Measurements from ENCODE around the gene PTGR3.

Gene PTGR3

DNA sequence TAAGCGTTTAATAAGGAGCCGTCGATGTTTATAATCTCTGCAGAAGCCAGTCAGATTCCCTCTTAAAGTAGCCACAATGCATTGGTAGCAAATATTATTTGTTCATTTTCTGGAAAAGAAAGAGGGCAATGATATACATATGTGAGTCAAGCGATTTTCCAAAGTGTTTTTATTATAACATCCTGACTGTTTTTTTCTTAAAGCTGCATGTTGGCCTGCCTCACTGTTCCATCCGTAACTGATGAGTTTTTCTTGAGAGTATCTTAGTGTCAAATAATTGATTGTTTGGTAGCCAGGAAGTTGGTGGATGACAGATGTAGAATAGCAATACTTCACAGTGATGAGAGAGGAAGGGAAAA lies 5.4 kb upstream of the PTGR3 start:
- DNase-seq: no peak

DNA sequence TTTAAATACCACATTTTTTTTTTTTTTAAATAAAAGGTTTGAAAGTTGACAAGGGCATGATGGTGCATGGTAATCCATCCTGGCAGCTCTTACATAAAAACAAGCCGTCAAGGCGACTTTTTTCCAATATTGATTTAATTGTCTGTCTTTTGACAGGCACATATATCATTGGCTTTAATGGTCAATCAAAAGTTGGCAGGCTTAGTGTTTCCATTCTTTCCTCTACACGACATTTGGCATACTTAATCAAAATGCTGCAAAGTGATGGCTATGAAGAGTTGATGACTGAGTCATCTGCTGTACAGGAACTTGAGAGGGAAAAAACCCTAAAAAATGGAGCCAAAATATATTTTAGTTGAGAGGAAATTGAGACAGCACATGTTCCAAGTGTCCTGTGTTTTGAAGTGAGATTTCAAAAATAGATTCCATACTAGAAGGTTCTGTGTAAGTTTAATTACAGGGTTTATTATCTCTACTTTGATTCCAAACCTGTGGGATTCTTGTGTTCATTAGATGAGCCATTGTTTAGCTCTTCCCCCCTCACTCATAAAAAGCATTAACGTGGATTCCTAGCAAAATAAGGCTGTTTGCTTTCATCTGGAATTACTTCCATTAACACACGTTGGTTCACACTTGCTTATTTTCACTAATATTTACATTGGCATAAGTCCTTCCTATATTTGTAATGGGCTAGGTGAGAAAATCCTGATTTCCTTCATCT lies 4.8 kb upstream of the PTGR3 start:
- peak; percentile 71 for DNase-seq

DNA sequence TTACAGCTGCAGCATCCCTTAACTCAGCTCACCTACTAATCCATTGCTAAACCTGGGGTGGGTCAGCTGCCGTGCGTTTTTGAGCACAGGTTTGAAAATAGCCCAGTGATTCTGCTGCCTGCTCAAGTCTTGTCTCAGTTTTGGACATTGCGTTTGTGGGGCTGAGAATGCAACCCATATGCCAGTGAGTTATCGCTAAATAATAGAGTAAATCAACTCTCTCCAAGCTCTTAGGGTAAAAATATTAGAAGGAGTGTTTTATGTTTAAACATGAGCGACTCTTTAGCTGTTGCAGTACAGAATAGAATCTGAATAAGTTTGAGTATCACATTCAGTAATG lies 3.8 kb upstream of the PTGR3 start:
- DNase-seq: no peak

DNA sequence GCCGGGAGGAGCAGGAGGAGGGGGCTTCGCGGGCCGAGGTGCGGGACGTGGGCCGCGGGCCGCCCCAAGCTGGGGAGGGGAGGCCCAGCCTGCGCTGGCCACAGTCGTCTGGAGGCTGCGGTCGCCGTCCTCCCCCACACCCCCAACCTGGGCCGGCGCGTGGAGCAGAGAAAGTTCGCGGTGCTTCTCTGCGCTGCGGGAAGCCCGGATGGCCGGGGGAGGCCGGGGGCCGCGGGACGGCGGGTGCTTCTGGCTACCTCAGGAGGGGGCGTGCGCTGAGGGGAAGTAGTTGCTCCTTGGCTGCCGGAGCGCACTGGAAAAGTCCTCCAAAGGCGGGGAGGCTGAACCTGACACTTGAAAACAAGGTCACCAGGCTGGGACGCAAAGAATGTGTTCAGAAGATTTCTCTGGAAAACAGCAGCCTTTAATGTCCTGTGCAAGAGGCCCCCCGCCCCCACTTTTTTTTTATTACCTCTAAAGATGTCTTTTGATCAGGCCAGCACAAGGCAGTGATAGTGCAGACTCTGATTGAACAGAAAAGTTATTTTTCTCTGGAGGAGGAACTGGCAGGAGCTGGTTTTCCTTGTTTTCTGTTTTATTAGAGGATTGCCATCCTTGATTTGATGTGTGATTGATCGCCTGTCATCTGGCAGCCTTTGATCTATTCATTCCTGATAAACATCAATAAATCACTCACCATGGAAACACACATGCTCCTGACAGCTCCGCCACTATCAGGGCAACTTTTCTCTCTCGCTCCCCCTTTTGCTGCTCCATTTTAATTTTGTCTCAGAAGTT lies 3.2 kb upstream of the PTGR3 start:
- DNase-seq: peak; percentile 19

DNA sequence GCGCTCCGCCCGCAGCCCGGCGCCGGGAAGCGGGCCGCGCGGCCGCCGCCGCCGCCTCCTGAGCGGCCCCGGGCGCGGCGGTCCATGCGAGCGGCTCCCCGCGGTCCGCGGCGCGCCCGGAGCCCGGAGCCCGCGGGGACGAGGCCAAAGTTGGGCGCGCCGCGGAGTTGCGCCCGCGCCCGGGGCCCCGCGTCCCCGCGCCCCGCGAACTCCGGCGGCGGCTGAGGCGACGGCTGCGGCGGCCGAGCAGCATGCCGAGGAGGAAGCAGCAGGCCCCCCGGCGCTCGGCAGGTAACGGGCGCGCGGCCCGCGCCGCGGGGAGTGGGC lies 2.6 kb upstream of the PTGR3 start:
- no peak for DNase-seq

DNA sequence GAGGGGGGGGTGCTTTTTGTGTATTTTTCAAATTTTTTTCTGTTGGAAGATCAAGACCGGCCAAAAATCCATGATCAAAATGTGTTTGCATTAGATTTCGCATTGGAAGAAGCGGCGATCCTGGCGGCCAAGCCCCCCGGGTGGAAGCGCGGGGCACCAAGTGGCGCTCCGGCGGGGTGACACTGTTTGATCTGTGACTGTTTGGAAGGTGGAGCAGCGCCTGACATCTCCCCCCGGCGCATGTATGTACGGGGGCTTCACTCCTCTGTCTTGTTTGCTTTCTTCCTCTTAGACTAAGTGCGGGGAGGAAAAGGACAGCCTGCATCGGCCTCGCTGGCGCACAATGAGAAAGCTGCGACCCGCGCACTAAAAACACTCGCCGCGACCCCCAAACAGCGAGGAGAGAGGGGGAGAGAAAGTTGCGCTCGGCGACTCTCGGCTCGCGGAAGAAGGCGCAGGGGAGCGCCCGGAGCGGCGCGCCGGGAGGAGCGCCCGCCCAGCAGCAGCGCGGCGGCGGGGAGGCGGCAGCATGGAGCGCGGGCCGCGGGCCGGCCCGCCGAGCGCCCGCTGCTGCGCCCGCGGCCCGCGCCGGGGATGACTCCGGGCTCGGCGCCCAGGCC lies 2.2 kb upstream of the PTGR3 start:
- no peak for DNase-seq

DNA sequence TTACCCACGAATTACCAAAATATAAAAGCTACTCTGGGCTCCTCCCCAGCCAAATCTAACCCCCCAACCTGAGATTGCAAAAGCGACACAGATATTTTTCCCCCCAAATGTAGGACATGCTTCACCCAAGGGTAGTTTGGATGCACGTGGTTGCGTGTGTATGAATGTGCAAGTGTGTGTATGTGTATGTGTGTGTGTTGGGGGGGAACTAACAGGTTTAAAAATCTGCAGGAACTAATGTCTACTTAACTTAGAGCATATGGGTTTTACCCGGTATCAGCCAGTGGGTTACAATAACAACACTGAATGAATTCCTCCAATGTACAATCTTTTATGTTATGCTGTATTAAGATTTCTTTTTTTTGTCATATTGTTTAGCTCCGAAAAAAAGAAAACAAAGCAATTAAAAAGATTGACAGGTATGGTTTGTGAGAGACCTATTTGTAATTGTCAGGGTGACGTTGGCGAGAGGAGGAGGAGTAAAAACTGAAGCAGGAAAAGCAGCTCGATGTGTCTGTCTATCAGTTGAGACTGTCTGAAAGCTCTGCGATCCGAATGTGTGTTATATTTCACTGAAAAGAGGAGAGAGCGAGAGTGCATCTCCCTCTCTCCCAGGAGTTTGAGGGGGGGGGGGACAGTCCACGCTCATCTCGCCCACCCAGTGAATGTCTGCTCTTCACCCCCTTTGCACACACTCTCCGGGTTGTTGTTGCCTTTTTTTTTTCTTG lies 1.5 kb upstream of the PTGR3 start, which contains the start of gene TSHZ1:
TSHZ1 (plus strand) TSS at position 524 of the 728 bp plus-strand sequence. CDS start 1,080 bp downstream, outside the sequence.
- DNase-seq: peak; percentile 82

DNA sequence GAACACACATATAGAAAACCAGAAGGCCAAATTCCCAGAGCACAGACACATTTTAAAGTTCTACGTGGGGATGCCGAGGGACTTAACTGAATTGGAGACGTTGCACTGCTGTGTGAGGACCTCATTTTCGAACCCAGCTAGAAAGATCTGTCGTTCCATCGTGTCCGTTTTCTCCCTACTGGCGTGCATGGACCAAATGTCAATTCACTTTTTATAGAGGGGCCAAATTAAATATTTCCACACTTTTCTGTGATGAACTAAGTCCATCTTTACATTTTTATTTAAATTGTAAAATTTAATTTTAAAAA lies 966 bp upstream of the PTGR3 start:
- no peak for DNase-seq

DNA sequence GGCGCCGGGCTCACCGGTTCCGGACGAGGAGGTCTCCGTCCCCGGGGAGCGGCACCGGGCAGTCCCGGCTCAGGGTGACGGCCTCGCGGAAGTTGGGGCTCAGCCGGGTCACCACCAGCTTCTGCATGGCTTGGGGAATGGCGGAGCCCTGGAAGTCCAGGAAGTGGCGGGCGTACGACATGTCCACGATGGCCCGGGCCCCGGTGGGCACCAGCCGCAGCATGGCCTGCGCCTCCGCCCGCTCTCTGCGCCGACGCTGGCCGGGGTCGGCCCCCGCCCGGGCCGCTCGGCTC lies 157 bp downstream of the PTGR3 start:
- no peak for DNase-seq

DNA sequence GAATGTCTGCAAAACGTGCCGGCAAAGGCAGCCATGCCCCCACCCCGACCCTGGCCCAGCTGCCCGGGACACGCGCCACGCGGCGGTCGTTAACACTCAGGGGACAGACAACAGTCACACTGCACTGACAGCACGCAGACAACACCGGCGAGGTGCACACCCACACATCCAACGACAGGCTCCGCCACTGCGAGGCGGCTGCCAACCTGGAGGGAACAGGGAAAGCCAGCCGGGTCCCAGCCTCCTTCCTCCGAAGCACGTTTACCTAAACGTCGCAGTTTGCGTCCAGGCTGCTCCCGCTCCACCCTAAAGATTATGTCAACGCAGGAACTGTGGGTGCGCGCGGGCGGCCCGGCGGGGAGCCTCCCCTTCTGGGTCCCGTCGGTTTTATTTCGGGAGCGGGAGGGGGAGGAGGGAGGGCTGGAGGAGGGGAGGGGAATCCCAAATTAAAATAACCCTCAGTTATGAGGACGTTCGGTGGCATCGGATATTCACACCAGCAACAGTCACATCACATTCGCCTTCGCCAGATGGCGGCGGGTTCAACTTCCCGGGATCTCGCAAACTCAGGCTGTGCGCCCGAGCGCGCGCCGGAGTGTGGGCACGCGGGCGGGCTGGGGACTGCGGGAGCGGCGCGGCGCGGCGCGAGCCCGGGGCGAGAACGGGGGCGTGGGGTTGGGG lies 644 bp downstream of the PTGR3 start:
- DNase-seq: no peak

DNA sequence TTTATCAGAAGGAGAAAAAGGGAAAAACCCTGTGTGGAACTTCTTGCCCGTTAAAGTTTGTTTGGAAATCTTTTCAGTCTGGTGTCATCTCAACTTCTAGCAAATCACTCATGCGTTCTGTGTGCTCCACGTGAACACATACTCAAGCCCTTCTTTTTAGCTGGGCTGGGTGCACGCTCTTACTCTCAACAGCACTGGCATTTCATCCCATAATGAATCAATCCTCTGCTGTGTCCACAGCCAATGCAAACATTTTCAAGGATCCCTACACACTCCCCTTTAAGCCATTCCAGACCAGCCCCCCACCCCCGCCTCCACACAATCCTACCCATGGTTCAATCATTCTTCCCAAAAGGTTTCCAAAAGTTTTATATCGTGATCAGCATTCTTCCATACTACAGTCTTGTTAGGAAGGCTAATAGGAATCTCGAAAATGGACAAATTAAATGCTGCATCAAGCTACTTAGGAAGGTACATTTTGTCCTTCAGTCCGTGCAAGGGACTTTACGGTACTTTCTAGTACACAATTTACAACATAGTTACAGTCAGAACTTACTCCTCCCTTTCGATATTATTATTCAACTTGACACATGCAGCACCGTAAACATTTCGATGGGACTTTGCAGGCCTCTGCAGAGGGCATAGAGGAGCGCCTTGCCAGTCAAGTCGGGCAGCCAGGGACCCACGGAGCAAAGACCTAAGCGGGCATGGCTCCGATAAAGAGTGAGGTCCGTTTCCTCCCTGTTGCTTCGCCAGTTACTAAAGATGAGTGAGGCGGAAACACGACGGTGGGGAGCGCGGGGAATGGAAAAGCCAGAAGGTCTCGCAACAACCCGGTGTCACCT lies 1.4 kb downstream of the PTGR3 start:
- DNase-seq: no peak

DNA sequence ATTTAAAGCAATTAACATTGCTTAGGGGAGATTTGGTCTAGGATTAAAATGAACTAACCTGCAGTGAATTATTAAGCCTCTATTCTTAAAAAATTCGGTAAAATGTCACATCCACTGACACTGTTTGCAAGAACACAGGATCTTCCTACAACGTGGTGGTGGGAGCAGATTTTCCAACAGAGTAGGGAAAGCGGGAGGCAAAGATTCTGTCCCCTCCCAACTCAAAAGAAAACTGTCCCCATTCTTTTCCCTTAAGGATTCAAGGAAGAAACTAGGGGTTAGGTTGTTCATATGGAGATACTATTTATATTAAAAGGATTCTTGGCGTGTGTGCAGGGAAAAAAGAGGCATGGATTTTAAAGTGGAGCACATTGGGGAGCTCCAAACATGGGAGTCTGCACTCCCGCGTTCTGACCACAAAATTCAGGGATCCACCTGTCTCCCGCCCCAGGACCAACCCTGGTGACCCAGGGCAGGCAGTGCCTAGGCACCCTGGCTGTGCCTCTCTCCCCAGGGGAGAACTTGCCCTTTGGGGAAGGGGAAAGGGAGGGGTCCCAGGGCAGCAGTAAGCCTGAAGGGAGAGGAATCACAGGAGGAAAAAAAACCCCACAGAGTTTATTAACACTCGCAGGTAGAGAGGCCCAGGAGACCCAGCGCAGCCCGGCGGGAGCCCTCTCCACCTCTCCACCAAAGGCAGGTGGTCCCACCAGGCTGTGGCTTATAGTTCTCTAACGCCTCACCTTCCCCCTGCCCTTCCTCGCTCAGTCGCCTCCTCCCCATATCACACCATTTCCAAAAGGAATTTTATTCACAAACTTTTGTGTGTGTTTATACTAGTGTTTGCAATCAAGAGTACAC lies 2.3 kb downstream of the PTGR3 start:
- no peak for DNase-seq

DNA sequence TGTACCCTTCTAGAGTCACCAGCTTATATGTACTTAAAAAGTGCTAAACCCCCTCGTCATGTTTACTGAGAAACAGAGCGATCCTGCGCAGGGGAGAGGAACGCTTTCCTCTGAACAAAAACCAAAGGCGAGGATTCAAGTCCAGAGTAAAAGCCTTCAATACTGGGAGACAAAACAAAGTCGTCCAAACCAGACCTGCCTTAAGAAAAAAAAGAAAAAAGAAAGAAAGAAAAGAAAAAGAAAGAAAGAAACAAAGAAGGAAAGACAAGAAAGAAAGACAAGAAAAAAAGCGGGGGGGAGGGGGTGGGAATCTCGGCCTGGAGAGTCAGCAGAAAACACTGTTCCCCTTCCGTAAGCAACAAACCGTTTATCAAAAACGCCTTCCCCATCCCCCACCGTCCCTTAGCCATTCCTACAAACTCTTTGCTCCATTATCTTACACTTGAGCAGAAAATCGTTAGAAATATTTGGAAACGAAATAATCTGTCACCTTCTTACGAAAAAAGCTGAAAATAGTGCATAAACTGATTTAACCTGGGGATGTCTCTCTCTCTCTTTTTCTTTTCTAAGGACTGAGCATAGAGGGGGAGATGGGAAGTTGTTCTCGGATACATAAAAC lies 3.3 kb downstream of the PTGR3 start:
- no peak for DNase-seq

DNA sequence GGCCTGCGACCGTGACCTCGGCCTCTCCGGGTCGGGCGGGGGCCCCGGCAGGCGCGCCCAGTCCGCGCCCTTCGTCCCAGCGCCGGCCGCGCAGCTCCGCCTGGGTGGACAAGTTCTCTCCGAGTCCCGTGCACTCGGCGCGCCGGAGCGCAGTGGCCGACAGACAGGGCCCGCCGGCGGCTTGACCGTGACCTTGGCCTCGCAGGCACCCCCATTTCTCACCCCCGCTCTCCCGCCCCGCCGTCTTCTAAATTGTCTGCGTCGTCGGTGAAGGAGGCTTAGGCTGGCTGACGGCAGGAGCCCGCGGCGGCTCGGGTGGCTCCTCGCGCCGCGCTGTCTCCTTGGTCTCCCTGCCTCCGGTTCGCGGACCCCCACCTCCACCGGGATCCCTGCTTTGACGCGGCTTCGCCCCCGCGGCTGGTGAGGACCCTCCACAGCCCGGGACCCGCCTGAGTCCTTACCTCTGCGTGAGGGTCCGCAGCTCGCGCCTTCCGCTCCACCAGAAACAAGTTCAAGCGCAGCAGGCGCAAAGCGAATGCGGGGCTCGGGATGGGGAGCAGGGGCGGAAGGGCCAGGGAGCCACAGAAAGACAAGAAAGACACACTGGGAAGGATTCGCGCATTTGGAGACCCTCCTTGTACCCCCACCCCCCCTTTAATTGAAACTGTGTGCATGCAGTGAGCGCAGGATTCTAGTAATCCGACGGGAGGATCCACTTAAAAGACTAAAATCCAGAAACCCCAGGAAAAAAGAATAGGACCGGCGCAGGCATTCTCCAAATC lies 4.0 kb downstream of the PTGR3 start:
- DNase-seq: no peak

DNA sequence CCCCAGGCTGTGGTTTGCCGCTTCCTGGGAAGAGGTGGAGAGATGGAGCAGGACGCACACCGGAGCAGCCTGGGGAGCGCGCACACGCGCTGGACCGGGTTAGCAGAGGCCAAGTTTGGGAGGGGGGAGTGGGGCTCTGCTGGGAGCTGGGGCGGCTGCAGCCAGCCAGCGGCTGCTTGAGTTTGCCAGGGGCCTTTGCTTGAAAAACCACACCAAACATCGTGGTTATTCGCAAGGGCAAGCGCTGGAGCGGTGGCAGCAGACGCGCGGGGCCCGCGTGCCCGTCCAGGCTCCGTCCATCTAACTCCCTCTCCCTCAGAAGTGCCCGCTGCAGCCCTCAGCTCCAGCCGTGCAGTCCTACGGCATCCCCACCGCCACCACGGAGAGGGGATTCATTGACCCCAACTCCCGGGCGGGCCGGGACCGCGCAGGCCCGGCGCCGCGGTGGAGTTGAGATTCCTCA lies 4.6 kb downstream of the PTGR3 start:
- no peak for DNase-seq

DNA sequence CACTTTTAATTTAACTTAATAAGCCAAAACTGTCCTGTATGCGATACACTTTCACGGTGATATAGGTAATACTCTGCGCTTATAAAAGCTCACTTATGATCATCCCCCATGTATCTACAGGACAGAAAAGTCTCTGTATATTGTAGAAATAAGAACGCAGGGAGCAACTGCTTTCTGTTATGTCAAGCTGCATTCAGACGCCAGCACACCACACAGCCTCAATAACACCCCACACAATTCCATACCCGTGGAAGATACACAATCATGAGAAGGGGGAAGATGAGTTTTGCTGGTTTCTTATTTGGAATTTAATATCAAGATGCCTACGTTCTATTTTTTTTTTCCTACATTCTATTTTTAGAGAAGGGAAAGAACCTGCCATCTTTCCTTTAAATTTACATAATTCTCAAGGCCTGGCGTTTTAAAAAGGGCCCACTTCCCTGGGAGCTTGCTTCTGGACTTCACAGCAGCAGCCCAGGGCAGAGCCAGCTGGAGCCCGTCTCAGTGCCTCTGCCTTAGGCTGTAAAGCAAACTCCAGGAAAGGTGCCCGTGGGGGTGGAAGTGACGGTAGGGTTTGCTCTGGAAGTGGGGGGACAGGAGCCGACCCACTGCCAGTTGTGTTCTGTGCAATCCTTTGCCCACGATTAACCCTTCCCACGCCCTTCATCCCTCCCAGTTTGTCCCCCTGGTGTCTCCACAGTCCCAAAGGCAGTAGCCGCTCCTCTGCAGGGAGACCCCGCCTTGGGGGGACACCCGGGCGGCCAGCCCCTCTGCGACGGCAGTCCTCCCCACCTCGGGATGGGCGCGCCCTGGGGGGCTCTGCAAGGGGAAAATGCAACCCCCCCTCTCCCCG lies 5.3 kb downstream of the PTGR3 start:
- no peak for DNase-seq

DNA sequence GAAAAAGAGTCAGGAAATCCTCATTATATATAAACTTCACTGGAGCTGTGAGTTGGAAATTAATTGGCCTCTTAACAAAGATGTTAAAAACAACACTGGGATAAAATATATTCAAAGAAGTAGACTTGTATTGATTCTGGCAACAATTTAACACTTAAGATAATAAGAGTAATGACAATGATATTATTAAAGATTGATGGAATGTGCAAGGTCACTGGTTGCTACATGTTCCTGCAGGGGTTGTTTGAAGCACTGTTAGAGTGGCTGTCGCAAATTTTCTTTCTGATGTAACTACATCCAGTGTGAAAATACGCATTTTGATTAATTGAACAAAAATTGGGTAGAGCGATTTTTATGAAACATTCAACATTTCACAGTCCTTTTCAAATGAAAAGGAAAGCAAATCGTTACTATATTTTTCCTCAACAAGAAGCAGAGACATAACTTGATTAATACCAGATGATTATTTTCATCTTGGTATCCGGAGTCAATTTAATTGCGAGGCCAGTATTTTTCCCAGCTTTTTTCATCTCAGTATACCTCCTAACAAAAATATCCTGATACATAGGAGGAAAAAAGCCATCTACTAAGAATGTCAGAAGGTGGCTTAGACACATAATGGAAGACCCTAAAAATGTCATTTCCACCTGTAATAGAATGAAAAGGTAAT lies 6.1 kb downstream of the PTGR3 start:
- no peak for DNase-seq

Data from NCI-H1105 (cell line).